ENCODE results near the gene OR6K6.

Gene OR6K6

DNA sequence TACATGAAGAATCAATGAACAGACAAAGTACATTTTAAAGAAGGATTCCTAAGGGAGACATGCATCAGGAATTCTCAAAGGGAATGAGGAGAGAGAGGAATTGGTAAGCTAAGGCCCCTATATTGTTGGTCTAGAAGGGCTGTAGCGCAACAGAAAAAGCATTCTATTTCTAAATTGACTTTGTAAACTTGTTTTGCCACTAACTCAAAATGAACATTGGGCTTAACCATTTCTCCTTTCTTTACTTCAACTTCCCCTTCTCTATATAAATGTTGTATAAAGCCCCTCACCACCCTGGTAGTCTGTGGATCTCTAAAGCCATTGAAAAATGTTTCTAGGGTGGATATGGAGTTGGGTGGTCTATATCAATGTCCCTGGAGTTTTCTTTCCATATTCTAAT lies 46.9 kb downstream of the OR6K6 start:
- H3K27ac ChIP-seq (ENCODE audit: low read depth, low read length) = no peak overlapping the region
- H3K4me3 ChIP-seq (ENCODE audit: low read depth, low read length) = no peak overlapping the region
- no peaks in the 10 kb centered on the region for H3K79me2 ChIP-seq (ENCODE audit: control insufficient read depth, insufficient read depth, low read length, unreplicated experiment)
- no peaks in the 10 kb centered on the region for H3K4me1 ChIP-seq (ENCODE audit: control insufficient read depth, insufficient read depth, low read length, unreplicated experiment)
- no peaks in the 10 kb centered on the region for H3K36me3 ChIP-seq (ENCODE audit: insufficient read depth, low read length)
- no peak overlapping the region for H2AFZ ChIP-seq (ENCODE audit: low read length, unreplicated experiment)
- peaks cover 8% of the 10 kb centered on the region; the same call in 1 of the 2 replicates for H3K27me3 ChIP-seq (ENCODE audit: insufficient read depth, low read length)

DNA sequence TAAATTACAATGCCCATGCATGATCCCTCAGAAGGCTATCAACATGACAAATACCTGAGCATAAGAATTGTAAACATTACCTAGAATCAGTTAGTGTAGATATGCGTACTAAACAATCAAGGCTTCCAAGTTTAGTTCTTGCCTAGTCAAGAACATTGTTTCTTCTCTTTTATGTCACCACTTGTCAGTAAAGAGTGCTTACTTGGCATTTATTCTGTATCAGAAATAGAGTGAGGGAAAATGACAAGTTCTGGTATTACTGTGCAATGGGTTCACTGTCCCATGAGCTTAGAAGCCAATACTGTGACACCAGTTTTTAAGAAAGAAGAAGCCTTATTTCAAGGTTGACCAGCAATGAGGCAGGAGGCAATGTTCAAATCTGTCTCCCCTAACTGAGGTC lies 49.2 kb downstream of the OR6K6 start:
- H3K27me3 ChIP-seq (ENCODE audit: insufficient read depth, low read length) = peaks cover 8% of the 10 kb centered on the region; the same call in 1 of the 2 replicates
- H3K79me2 ChIP-seq (ENCODE audit: control insufficient read depth, insufficient read depth, low read length, unreplicated experiment) = no peaks in the 10 kb centered on the region
- H3K4me3 ChIP-seq (ENCODE audit: low read depth, low read length) = no peak overlapping the region
- no peak overlapping the region for H2AFZ ChIP-seq (ENCODE audit: low read length, unreplicated experiment)
- H3K4me1 ChIP-seq (ENCODE audit: control insufficient read depth, insufficient read depth, low read length, unreplicated experiment) = no peaks in the 10 kb centered on the region
- no peak overlapping the region for H3K27ac ChIP-seq (ENCODE audit: low read depth, low read length)
- no peaks in the 10 kb centered on the region for H3K36me3 ChIP-seq (ENCODE audit: insufficient read depth, low read length)

Measured in ACC112 (cell line).